ENCODE measurements around the gene KCND3.

Gene KCND3

DNA sequence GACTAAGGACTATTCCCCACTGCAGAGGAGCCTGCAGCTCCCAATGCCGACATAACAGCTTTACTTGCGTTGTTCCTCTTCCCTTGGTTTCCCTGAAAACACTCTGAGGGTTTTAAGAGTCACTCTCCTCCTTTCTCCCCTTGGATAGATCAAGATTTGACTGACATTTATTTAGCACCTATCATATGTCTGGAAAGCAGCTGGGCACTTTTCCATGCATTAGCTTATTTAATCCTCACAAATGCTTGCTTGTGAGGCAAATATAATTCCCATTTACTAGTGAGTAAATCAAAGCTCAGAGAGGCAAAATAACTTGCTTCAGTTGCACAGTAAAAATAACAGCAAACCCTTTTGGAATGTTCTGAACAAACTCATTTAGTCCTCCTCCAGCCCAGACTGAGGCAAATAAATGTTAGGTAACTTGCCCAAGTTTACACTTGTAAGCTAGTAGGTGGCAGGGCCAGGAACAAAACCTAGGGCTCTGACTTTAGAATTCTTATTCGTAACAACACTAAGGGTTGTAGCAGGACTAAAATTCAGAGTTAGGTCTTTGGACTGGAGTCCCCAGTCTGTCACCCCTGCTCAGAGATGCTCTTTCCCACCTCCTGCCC is 81.4 kb downstream of the KCND3 start:
- no peak for DNase-seq

- DNase-seq, result no peak
Measured at GRCh38 chr1:111907321-111907720, 82.1 kb downstream of the KCND3 start.

DNA sequence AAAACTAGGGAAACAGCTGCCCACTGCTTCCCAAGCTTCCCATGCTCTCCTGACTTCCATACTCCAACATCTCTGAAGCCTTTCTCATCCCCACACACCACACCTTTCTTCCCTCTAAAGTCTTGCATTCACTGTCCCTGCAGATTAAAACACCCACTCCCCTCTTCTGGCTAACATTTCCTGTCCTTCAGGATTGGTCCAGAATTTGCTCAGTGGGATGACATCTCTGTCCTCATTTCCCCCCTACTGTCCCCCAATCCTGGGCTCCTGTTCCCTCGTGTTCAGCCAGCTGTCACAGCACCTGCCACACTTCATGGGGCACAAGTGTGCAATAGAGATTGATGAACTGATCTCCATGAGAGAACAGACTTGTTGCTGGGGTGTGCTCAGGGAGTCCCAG is 82.7 kb downstream of the KCND3 start:
- DNase-seq, result no peak

- DNase-seq, result no peak
Measured at GRCh38 chr1:111906111-111906510, 83.4 kb downstream of the KCND3 start.

- peak; percentile 59 for DNase-seq
Measured at GRCh38 chr1:111904478-111905218, 84.8 kb downstream of the KCND3 start.

GRCh38 chr1:111903871-111904449 is 85.5 kb downstream of the KCND3 start:
- no peak for DNase-seq

DNA sequence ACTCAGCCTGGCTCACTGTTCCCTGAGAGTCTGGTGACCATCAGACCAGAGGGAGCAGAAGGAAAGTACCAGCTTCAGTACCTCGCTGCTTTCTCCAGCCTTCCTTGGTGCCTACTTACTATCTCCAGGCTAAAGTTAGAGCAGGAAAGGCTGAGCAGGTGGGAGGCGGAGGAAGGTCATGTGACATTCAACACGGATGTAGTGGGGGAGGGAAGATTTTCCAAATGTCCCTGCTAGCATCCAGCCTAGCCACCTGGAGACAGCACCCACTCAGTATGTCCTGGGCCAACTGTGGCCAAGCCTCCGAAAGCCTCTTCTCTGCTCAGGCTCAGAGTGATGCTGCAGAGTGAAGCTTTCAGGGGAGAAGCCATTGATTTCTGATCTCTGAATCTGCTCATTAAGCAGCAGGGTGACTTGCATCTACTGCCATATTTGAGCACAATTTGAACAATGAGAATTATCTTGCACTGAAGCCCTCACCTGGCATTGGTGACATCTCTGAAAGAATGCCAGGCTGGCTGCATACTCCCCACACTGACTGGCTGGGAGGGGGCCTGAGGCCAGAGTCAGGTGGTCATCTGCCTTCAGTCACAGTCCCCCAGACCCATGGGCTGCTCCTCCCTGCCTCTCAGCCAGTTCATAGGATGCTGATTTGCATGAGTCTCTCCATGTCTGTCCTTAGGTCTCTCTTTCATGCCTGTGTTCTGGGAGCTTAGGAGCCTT is 86.2 kb downstream of the KCND3 start:
- DNase-seq, result no peak

- DNase-seq, result no peak
Measured at GRCh38 chr1:111895469-111895868, 94.0 kb downstream of the KCND3 start.

- no peak for DNase-seq
Measured at GRCh38 chr1:111895017-111895416, 94.5 kb downstream of the KCND3 start.

- DNase-seq, result no peak
Measured at GRCh38 chr1:111894497-111894896, 95.0 kb downstream of the KCND3 start.

GRCh38 chr1:111891566-111891965 is 97.9 kb downstream of the KCND3 start:
- no peak for DNase-seq

- no peak for DNase-seq
Measured at GRCh38 chr1:111888740-111889376, 100.6 kb downstream of the KCND3 start.

DNA sequence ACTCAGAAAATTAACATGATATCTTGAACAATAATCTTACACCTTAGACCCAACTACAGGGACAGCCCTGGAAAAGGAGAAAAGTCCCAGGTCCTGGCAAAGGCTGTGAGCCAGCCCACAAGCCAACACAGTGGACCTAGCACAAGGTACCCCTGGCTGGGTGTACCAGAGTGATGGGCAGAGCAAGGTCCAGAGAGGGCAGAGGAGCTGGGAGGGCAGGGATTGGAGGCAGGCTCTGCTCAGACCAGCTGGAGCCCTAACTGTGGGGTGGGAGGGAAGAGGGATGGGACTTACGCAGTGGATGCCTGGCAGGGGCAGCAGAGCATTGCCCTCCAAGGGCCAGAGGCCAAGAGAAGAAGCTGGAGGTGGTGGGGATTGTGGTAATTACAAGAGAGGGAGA is 101.6 kb downstream of the KCND3 start:
- DNase-seq, result no peak

GRCh38 chr1:111887385-111887784 is 102.1 kb downstream of the KCND3 start:
- no peak for DNase-seq

GRCh38 chr1:111886741-111887140 is 102.7 kb downstream of the KCND3 start:
- no peak for DNase-seq

GRCh38 chr1:111884772-111885443 is 104.6 kb downstream of the KCND3 start:
- no peak for DNase-seq

- no peak for DNase-seq
Measured at GRCh38 chr1:111882986-111883560, 106.4 kb downstream of the KCND3 start.

- no peak for DNase-seq
Measured at GRCh38 chr1:111882559-111882958, 106.9 kb downstream of the KCND3 start.

DNA sequence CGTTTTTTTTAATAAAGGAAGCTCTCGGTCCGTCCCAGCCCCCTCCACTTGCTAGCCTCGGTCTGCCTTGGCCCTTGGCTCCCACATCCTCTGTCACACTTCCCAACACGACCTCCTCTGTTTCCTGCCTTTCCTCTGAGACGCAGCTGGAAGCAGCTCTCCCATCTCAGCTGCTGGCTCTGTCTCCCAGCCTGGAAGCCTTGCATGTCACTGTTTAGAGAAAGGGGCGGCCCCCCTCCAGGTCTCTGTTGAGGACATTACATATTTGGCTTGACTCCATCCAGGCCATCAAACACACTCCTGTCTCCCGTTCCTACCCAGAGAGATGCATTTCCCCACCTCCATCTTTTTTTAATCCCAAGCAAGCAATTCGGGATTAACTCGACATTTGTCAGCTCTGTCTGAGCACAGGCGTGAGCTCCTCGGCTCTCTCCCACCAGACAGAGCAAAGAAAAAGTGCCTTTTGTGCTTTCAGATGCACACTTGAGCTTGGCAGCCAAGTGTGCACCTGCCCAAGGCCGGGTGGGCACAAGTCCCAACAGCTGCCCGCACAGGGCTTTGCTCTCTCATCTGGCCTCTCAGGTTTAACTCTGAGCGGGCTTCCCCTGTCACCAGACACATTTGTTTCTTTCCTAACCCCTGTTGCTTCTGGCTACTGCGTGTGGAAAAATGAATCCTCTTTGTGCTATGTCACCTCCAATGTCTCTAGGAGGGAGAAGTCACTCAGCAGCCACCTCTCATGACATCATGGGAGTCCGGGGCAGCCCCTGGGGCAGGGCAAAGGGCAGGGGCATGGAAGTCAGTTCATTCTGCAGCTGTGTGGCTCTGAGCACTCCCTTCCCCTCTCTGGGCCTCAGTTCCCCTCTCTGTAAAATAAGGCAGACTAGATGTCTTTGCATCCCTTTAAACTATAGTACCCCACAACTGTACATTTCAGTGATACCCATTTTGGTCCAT is 108.3 kb downstream of the KCND3 start:
- DNase-seq, result peak; percentile 29

DNA sequence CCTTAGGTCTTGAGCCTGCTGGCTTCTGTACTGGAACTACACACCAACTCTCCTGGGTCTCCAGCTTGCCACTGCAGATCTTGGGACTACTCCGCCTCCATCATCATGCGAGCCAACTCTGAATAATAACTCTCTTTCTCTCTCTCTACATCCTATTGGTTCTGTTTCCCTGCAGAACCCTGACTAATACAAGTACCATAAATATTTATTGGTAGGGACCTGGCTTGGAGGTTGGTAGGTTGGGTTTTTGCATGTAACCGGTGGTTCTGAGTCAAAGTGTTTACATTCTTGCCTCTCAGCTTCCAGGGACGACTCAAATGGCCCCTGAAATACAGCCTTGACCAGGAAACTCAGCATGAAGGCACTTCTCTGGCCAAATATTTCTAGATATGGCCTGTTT is 110.4 kb downstream of the KCND3 start:
- no peak for DNase-seq

DNA sequence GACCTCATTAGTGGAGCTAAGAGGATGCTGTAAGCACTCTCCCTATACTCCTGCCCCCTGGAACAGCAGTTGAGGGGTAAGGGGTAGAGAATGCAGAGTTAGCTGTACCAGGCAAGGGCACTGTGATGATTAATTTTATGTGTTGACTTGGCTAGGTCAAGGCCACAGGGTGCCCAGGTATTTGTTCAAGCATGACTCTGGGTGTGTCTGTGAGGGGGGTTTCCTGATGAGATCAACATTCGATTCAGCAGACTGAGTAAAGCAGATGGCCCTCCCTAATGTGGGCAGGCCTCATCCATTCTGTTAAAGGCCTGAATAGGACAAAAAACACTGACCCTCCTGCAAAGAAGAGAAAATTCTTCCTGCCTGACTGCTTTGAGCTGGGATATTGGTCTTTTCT is 110.8 kb downstream of the KCND3 start:
- DNase-seq, result no peak
